Gastroesophageal sphincter (tissue), 4 donors: ENCODE results near the gene IFITM5. TPM values are rescaled to one million over a fixed set of nuclear protein-coding genes. Genes with fewer than 3 reads are reported as not detected.

Experiments used
- ATAC-seq: fragments of 150-250 bp; one replicate; pipeline ENCODE4 v1.9.1; 2016; ENCODE audit warnings: mild to moderate bottlenecking, moderate library complexity
- H3K27ac ChIP-seq, 4 donors: fragments of 200-600 bp; sonication (generic) in 3 of 4; 1 replicate in 3 of 4; 2 replicates in 1 of 4; pipeline ENCODE4 v1.5.1; 2016 to 2019
- H3K27me3 ChIP-seq: fragments of 200-600 bp; sonication (generic); one replicate; pipeline ENCODE4 v1.5.1; 2019
- H3K36me3 ChIP-seq, 2 donors: fragments of 200-600 bp; sonication (generic); one replicate each; pipeline ENCODE4 v1.5.1; 2019; ENCODE audit warnings: control low read depth in 1 of 2
- H3K4me1 ChIP-seq, 3 donors: fragments of 200-600 bp; sonication (generic); 1 replicate in 2 of 3; 2 replicates in 1 of 3; pipeline ENCODE4 v1.5.1; 2016 to 2019; ENCODE audit warnings: control low read depth in 2 of 3
- H3K4me3 ChIP-seq, 2 donors: fragments of 200-600 bp; sonication (generic); one replicate each; pipeline ENCODE4 v1.5.1; 2019; ENCODE audit warnings: mild to moderate bottlenecking in 1 of 2, moderate library complexity in 1 of 2
- H3K9me3 ChIP-seq, 3 donors: fragments of 200-600 bp; sonication (generic); one replicate each; pipeline ENCODE4 v1.5.1; 2017 to 2019; ENCODE audit warnings: control low read depth in 2 of 3
- EP300 ChIP-seq: sonication (generic); formaldehyde crosslinking; IDR thresholded peaks from one replicate; pipeline ENCODE4 v1.6.1; 2017; ENCODE audit warnings: antibody characterized with exemption, mild to moderate bottlenecking
- POLR2A ChIP-seq, 2 donors: fragments of 450-650 bp; IDR thresholded peaks; one replicate each; pipeline ENCODE4 v1.6.1; 2017; ENCODE audit warnings: antibody characterized with exemption in 2 of 2, mild to moderate bottlenecking in 2 of 2, moderate library complexity in 1 of 2
- POLR2AphosphoS5 ChIP-seq: sonication (generic); formaldehyde crosslinking; IDR thresholded peaks from one replicate; pipeline ENCODE4 v1.6.1; 2017; ENCODE audit warnings: antibody characterized with exemption
- WGBS, 2 donors: methylation state at CpG; one replicate each; pipeline ENCODE4 v1.1.5; 2018; ENCODE audit warnings: low coverage in 1 of 2; 5-methylcytosine and 5-hydroxymethylcytosine counted together
- total RNA-seq, 4 donors: library from RNA; depleted of rRNA; stranded (reverse); fragments of >200 nt; gene quantifications; one replicate each; pipeline ENCODE4 v1.1.0, GENCODE V29; 2016
- TF ChIP-seq, protein P1 (sequence below), 4 experiments: fragments of 200-600 bp in 2 of 4; fragments of 450-650 bp in 2 of 4; sonication (generic) in 1 of 4; IDR thresholded peaks; one replicate each; pipeline ENCODE4 v1.5.1; 2017 to 2019; ENCODE audit warnings: antibody characterized with exemption in 4 of 4, mild to moderate bottlenecking in 2 of 4, moderate library complexity in 2 of 4

The IFITM5 gene
- total RNA-seq, 4 donors from 2014 or later, result not detected

DNA sequence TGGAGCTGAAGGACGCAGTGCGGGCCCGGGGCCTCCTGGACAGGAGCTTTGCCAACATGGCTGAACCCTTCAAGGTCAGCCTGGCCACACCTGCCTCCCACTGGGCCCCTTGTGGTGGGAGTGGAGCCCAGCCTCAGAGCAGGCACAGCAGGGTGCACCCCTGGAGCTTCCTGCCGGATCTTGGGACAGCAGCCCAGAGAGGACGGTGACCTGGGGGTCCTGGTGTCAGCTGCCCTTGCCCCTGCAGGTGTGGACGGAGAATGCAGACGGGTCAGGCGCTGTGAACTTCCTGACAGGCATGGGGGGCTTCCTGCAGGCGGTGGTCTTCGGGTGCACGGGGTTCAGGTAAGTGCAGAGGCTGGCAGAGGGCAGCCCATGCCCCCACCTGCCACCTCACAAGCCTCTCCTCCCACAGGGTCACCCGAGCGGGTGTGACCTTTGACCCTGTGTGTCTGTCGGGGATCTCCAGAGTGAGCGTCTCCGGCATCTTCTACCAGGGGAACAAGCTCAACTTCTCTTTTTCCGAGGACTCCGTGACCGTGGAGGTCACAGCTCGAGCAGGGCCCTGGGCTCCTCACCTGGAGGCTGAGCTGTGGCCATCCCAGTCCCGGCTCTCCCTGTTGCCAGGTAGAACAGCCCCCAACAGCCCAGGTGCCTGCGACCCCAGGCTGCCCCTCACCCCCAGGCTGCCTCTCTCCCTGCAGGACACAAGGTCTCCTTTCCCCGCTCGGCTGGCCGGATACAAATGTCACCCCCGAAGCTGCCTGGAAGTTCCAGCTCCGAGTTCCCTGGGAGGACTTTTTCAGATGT is 5.3 kb downstream of the IFITM5 start:
- H3K27ac ChIP-seq, result no peak overlapping the region
- H3K9me3 ChIP-seq, result no peaks in the 10 kb centered on the region
- TF ChIP-seq, protein P1, sequence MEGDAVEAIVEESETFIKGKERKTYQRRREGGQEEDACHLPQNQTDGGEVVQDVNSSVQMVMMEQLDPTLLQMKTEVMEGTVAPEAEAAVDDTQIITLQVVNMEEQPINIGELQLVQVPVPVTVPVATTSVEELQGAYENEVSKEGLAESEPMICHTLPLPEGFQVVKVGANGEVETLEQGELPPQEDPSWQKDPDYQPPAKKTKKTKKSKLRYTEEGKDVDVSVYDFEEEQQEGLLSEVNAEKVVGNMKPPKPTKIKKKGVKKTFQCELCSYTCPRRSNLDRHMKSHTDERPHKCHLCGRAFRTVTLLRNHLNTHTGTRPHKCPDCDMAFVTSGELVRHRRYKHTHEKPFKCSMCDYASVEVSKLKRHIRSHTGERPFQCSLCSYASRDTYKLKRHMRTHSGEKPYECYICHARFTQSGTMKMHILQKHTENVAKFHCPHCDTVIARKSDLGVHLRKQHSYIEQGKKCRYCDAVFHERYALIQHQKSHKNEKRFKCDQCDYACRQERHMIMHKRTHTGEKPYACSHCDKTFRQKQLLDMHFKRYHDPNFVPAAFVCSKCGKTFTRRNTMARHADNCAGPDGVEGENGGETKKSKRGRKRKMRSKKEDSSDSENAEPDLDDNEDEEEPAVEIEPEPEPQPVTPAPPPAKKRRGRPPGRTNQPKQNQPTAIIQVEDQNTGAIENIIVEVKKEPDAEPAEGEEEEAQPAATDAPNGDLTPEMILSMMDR (IDR thresholded peaks at IDR 0.05), result no peak
- TF ChIP-seq EP300, result no peak
- no peak for TF ChIP-seq POLR2A (IDR thresholded peaks at IDR 0.05)
- TF ChIP-seq POLR2AphosphoS5, result no peak
- no peak for ATAC-seq
- no peak overlapping the region for H3K4me3 ChIP-seq
- peaks cover 0 to 24% (median 11%) of the 10 kb centered on the region in 3 donors for H3K4me1 ChIP-seq
- peaks cover 0 to 35% of the 10 kb centered on the region in 2 donors for H3K36me3 ChIP-seq
- H3K27me3 ChIP-seq, result peaks cover 36% of the 10 kb centered on the region
- 60% methylated on average over 2 of the region's 27 CpGs; no CpG with 5 or more reads in 1 of the 2 donors for WGBS, 2 donors

DNA sequence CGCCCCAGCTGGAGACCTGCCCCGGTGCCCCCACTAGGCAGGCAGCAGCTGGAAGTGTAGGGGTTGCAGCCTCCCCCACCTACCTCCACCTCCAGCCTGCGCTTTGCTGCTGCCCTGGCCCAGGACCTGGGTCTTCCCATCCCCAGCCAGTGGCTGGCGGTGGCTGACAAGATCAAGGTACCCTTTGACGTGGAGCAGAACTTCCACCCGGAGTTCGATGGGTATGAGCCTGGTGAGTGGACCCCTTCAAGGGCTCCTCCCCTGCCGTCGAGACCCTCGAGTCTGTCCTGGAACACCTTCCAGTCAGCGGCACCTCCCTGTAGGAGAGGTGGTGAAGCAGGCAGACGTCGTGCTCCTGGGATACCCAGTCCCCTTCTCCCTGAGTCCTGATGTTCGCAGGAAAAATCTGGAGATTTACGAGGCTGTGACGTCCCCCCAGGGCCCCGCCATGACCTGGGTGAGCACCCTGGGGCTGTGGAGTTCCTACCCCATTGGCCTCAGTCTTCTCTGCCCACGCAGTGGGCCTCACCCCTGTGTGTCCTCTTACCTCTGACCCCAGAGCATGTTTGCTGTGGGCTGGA is 6.0 kb downstream of the IFITM5 start:
- no peak overlapping the region for H3K27ac ChIP-seq
- H3K36me3 ChIP-seq, result peaks cover 0 to 35% of the 10 kb centered on the region in 2 donors
- no peak for ATAC-seq
- no peak overlapping the region for H3K4me3 ChIP-seq
- 70 to 77% methylated on average over 2 to 4 of the region's 18 CpGs for WGBS, 2 donors
- peaks cover 29% of the 10 kb centered on the region for H3K27me3 ChIP-seq
- H3K9me3 ChIP-seq, result no peaks in the 10 kb centered on the region
- no peak for TF ChIP-seq EP300
- TF ChIP-seq, protein P1 (IDR thresholded peaks at IDR 0.05), result no peak
- no peak for TF ChIP-seq POLR2A (IDR thresholded peaks at IDR 0.05)
- no peak for TF ChIP-seq POLR2AphosphoS5
- peaks cover 0 to 29% (median 11%) of the 10 kb centered on the region in 3 donors for H3K4me1 ChIP-seq

DNA sequence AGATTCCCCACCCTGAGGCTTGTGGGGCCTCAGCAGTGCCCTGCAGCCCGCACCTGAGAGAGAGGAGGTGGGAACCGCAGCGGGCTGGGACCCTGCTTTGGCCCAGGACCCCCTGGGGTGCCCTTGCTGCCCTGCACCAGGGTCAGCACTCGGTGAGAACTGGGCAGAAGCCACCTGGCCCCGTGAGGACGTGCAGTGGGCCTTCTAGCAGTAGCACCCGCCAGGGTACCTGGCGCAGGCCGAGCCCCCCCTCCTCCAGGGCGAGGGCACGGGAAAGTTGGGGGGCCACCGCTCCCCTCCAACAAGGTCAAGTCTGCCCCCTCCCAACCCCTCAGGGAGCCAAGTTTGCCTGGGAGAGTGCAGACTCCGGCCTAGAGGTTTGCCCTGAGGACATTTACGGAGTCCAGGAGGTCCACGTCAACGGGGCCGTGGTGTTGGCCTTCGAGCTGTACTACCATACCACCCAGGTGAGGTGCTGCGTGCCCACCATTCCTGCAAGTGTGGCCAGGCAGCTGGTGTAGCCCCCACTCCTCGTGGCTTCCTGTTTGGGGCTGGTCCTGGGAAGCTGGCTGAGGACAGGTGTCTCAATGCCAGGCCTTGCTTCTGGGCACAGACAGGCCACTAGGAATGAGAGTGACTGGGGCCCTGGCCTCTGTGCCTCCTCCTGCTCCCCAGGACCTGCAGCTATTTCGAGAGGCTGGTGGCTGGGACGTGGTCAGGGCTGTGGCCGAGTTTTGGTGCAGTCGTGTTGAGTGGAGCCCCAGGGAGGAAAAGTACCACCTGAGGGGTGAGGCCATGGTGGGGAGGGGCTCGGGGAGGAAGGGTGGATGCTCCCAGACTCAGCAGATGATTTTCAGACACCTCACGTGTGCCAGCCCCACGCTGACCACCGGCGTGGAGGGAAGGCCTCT is 6.9 kb downstream of the IFITM5 start:
- ATAC-seq, result no peak
- no peak overlapping the region for H3K27ac ChIP-seq
- no peaks in the 10 kb centered on the region for H3K9me3 ChIP-seq
- WGBS, 2 donors, result no CpG with 5 or more reads among the region's 29 CpGs
- H3K4me1 ChIP-seq, result peaks cover 0 to 27% (median 10%) of the 10 kb centered on the region in 3 donors
- TF ChIP-seq EP300, result no peak
- TF ChIP-seq, protein P1 (IDR thresholded peaks at IDR 0.05), result no peak
- no peak for TF ChIP-seq POLR2AphosphoS5
- TF ChIP-seq POLR2A (IDR thresholded peaks at IDR 0.05), result no peak
- peaks cover 26% of the 10 kb centered on the region for H3K27me3 ChIP-seq
- peaks cover 0 to 35% of the 10 kb centered on the region in 2 donors for H3K36me3 ChIP-seq
- H3K4me3 ChIP-seq, result no peak overlapping the region

DNA sequence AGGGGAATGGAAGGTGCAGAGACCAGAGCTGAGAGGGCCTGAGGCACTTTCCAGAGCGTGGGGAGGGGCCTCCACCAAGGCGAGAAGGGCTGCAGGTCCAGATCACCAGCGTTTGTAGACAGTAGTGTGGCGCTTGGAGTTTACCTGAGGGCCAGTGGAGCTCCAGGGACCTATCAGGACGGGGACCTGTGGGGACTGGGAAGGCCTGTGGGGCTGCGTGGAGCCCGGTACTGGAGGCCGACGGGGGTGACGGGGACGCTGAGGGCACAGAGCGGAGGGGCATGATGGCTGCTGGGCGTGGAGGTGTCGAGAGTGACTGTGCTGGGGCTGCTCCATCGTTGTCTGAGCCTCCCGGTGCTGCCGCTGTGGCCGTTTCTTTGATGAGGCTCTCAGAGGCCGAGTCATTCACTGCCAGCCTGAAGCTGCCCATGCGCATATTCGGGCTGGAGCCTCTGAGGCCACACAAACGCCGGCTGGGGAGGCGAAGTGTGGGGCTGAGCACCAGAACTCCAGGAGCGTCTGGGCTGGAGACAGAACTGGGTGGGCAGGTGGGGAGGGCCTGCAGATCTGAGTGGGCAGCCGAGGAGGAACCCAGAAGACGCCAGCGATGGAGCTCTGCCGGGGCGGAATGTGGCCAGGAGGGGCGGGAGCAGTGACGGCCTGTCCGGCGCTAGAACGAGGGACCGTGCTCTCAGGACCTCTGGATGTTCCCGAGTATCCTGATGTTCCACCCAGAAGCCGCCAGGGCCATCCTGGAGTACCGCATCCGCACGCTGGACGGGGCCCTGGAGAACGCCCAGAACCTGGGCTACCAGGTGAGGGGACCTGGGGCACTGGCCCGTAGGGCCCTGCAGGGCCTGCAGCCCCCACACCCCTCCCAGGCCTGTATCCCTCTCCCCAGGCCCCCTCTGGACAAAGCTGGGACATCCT is 7.8 kb downstream of the IFITM5 start:
- Histone ChIP-seq H3K27ac (no peak overlapping the region), H3K27me3 (peaks cover 24% of the 10 kb centered on the region), H3K9me3 (no peaks in the 10 kb centered on the region), H3K36me3 (peaks cover 0 to 35% of the 10 kb centered on the region in 2 donors), H3K4me1 (peaks cover 0 to 27% (median 10%) of the 10 kb centered on the region in 3 donors), H3K4me3 (no peak overlapping the region)
- ATAC-seq, result no peak
- 64 to 88% methylated on average over 3 to 18 of the region's 44 CpGs for WGBS, 2 donors
- TF ChIP-seq POLR2A (IDR thresholded peaks at IDR 0.05) (no peak), POLR2AphosphoS5 (no peak), EP300 (no peak)
- TF ChIP-seq, protein P1 (IDR thresholded peaks at IDR 0.05), result no peak
